IMR-90 (cell line): ENCODE results near the gene OR2V2. TPM values are rescaled to one million over a fixed set of nuclear protein-coding genes. Genes with fewer than 3 reads are reported as not detected.
A peak's percentile ranks its signal among the peaks of the same experiment; 100 is the strongest.

Experiments
- ATAC-seq: fragments of 200-7000 bp; cut with Tn5 transposase; 2 replicates; pipeline ENCODE4 v1.9.1; 2020; ENCODE audit warnings: low read depth, mild to moderate bottlenecking, moderate library complexity
- BruUV-seq: library from RNA; stranded (reverse); fragments of 400-500 nt; replicated peaks from 2 replicates; lab custom pipeline; 2021; lab: Mats Ljungman, UMichigan
- CTCF ChIA-PET: fragments of 300-600 bp; formaldehyde crosslinking; extraction: SDS; loops from one replicate; lab custom pipeline; 2021; ENCODE audit warnings: antibody characterized with exemption; lab: Yijun Ruan, JAX
- POLR2A ChIA-PET: fragments of 300-600 bp; sonication (Branson Sonifier 250); formaldehyde crosslinking; loops from one replicate; lab custom pipeline; 2022; ENCODE audit warnings: antibody characterized with exemption; ENCODE audit not compliant: unreplicated experiment; lab: Charles Lee
- DNase-seq: peaks from one replicate; pipeline ENCODE4 v3.0.0; 2013
- H2AFZ ChIP-seq: replicated peaks from 2 replicates; pipeline ENCODE3; 2013; ENCODE audit warnings: low read length, mild to moderate bottlenecking; ENCODE audit not compliant: poor library complexity
- H2AK5ac ChIP-seq: 2 replicates; pipeline ENCODE4 v1.6.1; 2013; ENCODE audit warnings: low read depth, low read length, inconsistent platforms
- H2AK9ac ChIP-seq: replicated peaks from 2 replicates; pipeline ENCODE3; 2013; ENCODE audit warnings: mild to moderate bottlenecking, low read depth, low read length, moderate library complexity; ENCODE audit not compliant: poor library complexity
- H2BK120ac ChIP-seq: 2 replicates; pipeline ENCODE4 v1.6.1; 2013; ENCODE audit warnings: low read depth, low read length, inconsistent platforms
- H2BK15ac ChIP-seq: 3 replicates; pipeline ENCODE4 v1.6.1; 2013; ENCODE audit warnings: low read depth, low read length, inconsistent platforms
- H2BK20ac ChIP-seq: 2 replicates; pipeline ENCODE4 v1.6.1; 2013; ENCODE audit warnings: low read depth, mild to moderate bottlenecking, inconsistent platforms, low read length, moderate library complexity
- H2BK5ac ChIP-seq: 2 replicates; pipeline ENCODE4 v1.6.1; 2013; ENCODE audit warnings: mild to moderate bottlenecking, low read depth, low read length, inconsistent platforms; ENCODE audit not compliant: poor library complexity, severe bottlenecking
- H3K14ac ChIP-seq: replicated peaks from 2 replicates; pipeline ENCODE4 v1.6.1; 2013; ENCODE audit warnings: low read depth, low read length, inconsistent platforms
- H3K18ac ChIP-seq: 2 replicates; pipeline ENCODE4 v1.6.1; 2013; ENCODE audit warnings: low read depth, low read length, control low read depth
- H3K23ac ChIP-seq: 2 replicates; pipeline ENCODE4 v1.6.1; 2013; ENCODE audit warnings: low read depth, low read length, inconsistent platforms
- H3K27ac ChIP-seq: 2 replicates; pipeline ENCODE4 v1.5.1; 2013; ENCODE audit warnings: mild to moderate bottlenecking, control low read depth, low read length; ENCODE audit not compliant: insufficient read depth
- H3K27me3 ChIP-seq: 2 replicates; pipeline ENCODE4 v1.6.1; 2013; ENCODE audit warnings: low read length; ENCODE audit not compliant: control insufficient read depth, insufficient read depth
- H3K36me3 ChIP-seq: 2 replicates; pipeline ENCODE4 v1.6.1; 2013; ENCODE audit warnings: low read length, mixed read lengths; ENCODE audit not compliant: control insufficient read depth, insufficient read depth
- H3K4ac ChIP-seq: 2 replicates; pipeline ENCODE4 v1.6.1; 2013; ENCODE audit warnings: low read depth, low read length, inconsistent platforms
- H3K4me1 ChIP-seq: 2 replicates; pipeline ENCODE4 v1.6.1; 2013; ENCODE audit warnings: low read length, mixed read lengths; ENCODE audit not compliant: control insufficient read depth, insufficient read depth
- H3K4me2 ChIP-seq: 2 replicates; pipeline ENCODE4 v1.6.1; 2013; ENCODE audit warnings: low read depth, mild to moderate bottlenecking, control low read depth, low read length, moderate library complexity
- H3K4me3 ChIP-seq: 2 replicates; pipeline ENCODE4 v1.5.1; 2013; ENCODE audit warnings: low read depth, mild to moderate bottlenecking, control low read depth, low read length, moderate library complexity; ENCODE audit not compliant: insufficient read depth
- H3K56ac ChIP-seq: 2 replicates; pipeline ENCODE4 v1.6.1; 2013; ENCODE audit warnings: low read length, inconsistent platforms; ENCODE audit not compliant: insufficient read depth; ENCODE audit errors: extremely low read depth
- H3K79me1 ChIP-seq, 2 experiments: 2 replicates each; pipeline ENCODE4 v1.6.1; 2013; ENCODE audit warnings: low read length in 2 of 2, inconsistent platforms in 1 of 2, low read depth in 1 of 2
- H3K9ac ChIP-seq: 2 replicates; pipeline ENCODE4 v1.6.1; 2013; ENCODE audit warnings: low read depth, low read length, control low read depth
- H3K9me1 ChIP-seq: 2 replicates; pipeline ENCODE4 v1.6.1; 2013; ENCODE audit warnings: low read length, inconsistent platforms; ENCODE audit not compliant: insufficient read depth
- H3K9me3 ChIP-seq: 2 replicates; pipeline ENCODE4 v1.6.1; 2013; ENCODE audit warnings: low read length; ENCODE audit not compliant: control insufficient read depth, insufficient read depth
- H4K20me1 ChIP-seq: 2 replicates; pipeline ENCODE4 v1.6.1; 2013; ENCODE audit warnings: low read length, inconsistent platforms; ENCODE audit not compliant: insufficient read depth
- H4K5ac ChIP-seq: 2 replicates; pipeline ENCODE4 v1.6.1; 2013; ENCODE audit warnings: mild to moderate bottlenecking, low read depth, low read length, control low read depth
- H4K8ac ChIP-seq, 2 experiments: 2 replicates each; pipeline ENCODE4 v1.6.1; 2013; ENCODE audit warnings: low read depth in 2 of 2, low read length in 2 of 2, control low read depth in 1 of 2, inconsistent platforms in 1 of 2
- H4K91ac ChIP-seq: 2 replicates; pipeline ENCODE4 v1.6.1; 2013; ENCODE audit warnings: low read depth, low read length, inconsistent platforms; ENCODE audit not compliant: insufficient read depth
- BHLHE40 ChIP-seq: fragments of 150-350 bp; IDR thresholded peaks from 2 replicates; pipeline ENCODE4 v1.6.1; 2016; ENCODE audit warnings: mild to moderate bottlenecking, low read depth, low read length
- CEBPB ChIP-seq: IDR thresholded peaks from 2 replicates; pipeline ENCODE4 v1.6.1; 2012; ENCODE audit warnings: low read depth, low read length, improper control_type of control experiment
- CHD1 ChIP-seq: IDR thresholded peaks from 2 replicates; pipeline ENCODE4 v1.6.1; 2012; ENCODE audit warnings: low read depth, low read length, improper control_type of control experiment
- CTCF ChIP-seq: conservative IDR thresholded peaks from 2 replicates; pipeline ENCODE4 v1.5.1; 2012; ENCODE audit warnings: mild to moderate bottlenecking, low read depth, low read length, improper control_type of control experiment
- ELK1 ChIP-seq: fragments of 150-350 bp; IDR thresholded peaks from 2 replicates; pipeline ENCODE4 v1.6.1; 2016; ENCODE audit warnings: low read depth, mild to moderate bottlenecking, low read length, moderate library complexity, borderline replicate concordance
- FOS ChIP-seq: fragments of 150-350 bp; IDR thresholded peaks from 2 replicates; pipeline ENCODE4 v1.6.1; 2016; ENCODE audit warnings: low read depth, low read length
- MAFK ChIP-seq: IDR thresholded peaks from 2 replicates; pipeline ENCODE4 v1.6.1; 2012; ENCODE audit warnings: low read depth, low read length, improper control_type of control experiment
- MAZ ChIP-seq: IDR thresholded peaks from 2 replicates; pipeline ENCODE4 v1.6.1; 2012; ENCODE audit warnings: low read depth, mild to moderate bottlenecking, low read length, improper control_type of control experiment, moderate library complexity, borderline replicate concordance
- MXI1 ChIP-seq: IDR thresholded peaks from 2 replicates; pipeline ENCODE4 v1.6.1; 2012; ENCODE audit warnings: low read depth, mild to moderate bottlenecking, low read length, moderate library complexity, borderline replicate concordance
- NFE2L2 ChIP-seq: fragments of 150-350 bp; IDR thresholded peaks from 2 replicates; pipeline ENCODE4 v1.6.1; 2016; ENCODE audit warnings: low read depth, mild to moderate bottlenecking, low read length
- POLR2A ChIP-seq: IDR thresholded peaks from 2 replicates; pipeline ENCODE4 v1.6.1; 2012; ENCODE audit warnings: mild to moderate bottlenecking, low read depth, low read length
- RAD21 ChIP-seq: IDR thresholded peaks from 2 replicates; pipeline ENCODE4 v1.6.1; 2012; ENCODE audit warnings: low read length, improper control_type of control experiment
- RCOR1 ChIP-seq: IDR thresholded peaks from 2 replicates; pipeline ENCODE4 v1.6.1; 2012; ENCODE audit warnings: mild to moderate bottlenecking, low read length, improper control_type of control experiment; ENCODE audit not compliant: insufficient replicate concordance
- RFX5 ChIP-seq: IDR thresholded peaks from 2 replicates; pipeline ENCODE4 v1.8.0; 2012; ENCODE audit warnings: low read depth, mild to moderate bottlenecking, low read length, moderate library complexity
- SMC3 ChIP-seq: fragments of 150-350 bp; IDR thresholded peaks from 2 replicates; pipeline ENCODE4 v1.6.1; 2016; ENCODE audit warnings: low read depth, mild to moderate bottlenecking, antibody characterized with exemption, low read length, moderate library complexity
- WGBS, 2 experiments: methylation state at CpG; one replicate each; pipeline versions ENCODE4 v1.1.5 to v1.1.7; 2013; ENCODE audit warnings: missing lambda C conversion rate in 2 of 2; ENCODE audit not compliant: insufficient read length in 1 of 2; ENCODE audit errors: extremely low coverage in 2 of 2; 5-methylcytosine and 5-hydroxymethylcytosine counted together
- dilution Hi-C: fragments of 300-500 bp; cut with HindIII; formaldehyde crosslinking; loops from one replicate; pipeline ENCODE4 v1.14.3; 2018; ENCODE audit warnings: low sequenced_read_pairs; ENCODE audit not compliant: unreplicated experiment
- in situ Hi-C: fragments of 300-500 bp; cut with MboI; formaldehyde crosslinking; loops from 3 replicates; pipeline ENCODE4 v1.14.3; 2019; ENCODE audit warnings: low sequenced_read_pairs, inconsistent platforms, mixed read lengths
- intact Hi-C: fragments of 100-400 bp; cut with micrococcal nuclease; formaldehyde crosslinking; loops from 2 replicates; pipeline ENCODE4 v1.10.0; 2022
- polyA plus RNA-seq, 3 experiments: library from polyadenylated mRNA; depleted of rRNA; stranded (reverse); fragments of >200 nt; gene quantifications; 2 replicates each; pipeline ENCODE4 v1.2.3, GENCODE V29; 2012; ENCODE audit warnings: low replicate concordance in 1 of 3
- total RNA-seq: library from RNA; depleted of rRNA; stranded (reverse); fragments of >200 nt; gene quantifications from 2 replicates; pipeline ENCODE4 v1.2.3, GENCODE V29; 2012
- TF ChIP-seq, protein P1 (sequence below): fragments of 150-350 bp; IDR thresholded peaks from 2 replicates; pipeline ENCODE4 v1.6.1; 2017; ENCODE audit warnings: mild to moderate bottlenecking, antibody characterized with exemption, low read length, low read depth

The OR2V2 gene
- total and polyA plus RNA-seq, 2 of the 4 experiments (the other 2 are of a cell fraction), result not detected

DNA sequence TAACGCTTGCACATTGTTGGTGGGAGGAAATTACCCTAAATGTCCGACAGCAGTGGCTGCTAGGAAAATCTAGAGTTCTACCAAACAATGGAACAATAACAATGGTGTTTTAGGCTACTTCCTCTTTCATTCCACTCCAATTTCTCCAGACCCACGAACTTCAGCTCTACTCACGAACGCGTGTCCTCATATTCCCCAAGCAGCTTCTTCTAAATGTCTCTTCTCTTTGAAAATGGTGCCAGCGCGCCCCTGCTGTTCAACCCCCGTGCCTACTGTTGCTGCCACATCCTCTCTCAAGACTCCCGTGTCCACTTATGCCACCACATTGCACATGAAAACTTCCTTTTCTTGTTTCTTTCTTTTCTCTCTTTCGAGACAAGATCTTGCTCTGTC, 25.6 kb downstream of the OR2V2 start:
- no TSS peak for BruUV-seq
- Histone ChIP-seq H2BK120ac (no peak overlapping the region), H2BK15ac (no peak overlapping the region), H3K4ac (no peak overlapping the region), H2AK5ac (no peak overlapping the region), H3K56ac (no peak overlapping the region), H4K5ac (no peak overlapping the region), H3K9me3 (no peaks in the 10 kb centered on the region), H3K4me1 (peaks cover 4% of the 10 kb centered on the region; the same call in 1 of the 2 replicates), H2BK5ac (no peak overlapping the region), H4K20me1 (no peaks in the 10 kb centered on the region), H3K79me1 (no peaks in the 10 kb centered on the region), H3K4me3 (no peak overlapping the region), H3K27me3 (no peaks in the 10 kb centered on the region), H3K23ac (no peak overlapping the region), H3K9ac (no peak overlapping the region), H3K27ac (no peak overlapping the region), H3K14ac (no peak overlapping the region), H3K36me3 (no peaks in the 10 kb centered on the region), H4K8ac (no peak overlapping the region), H4K91ac (no peak overlapping the region), H3K4me2 (peak overlapping the region; percentile 8), H2AK9ac (no peak overlapping the region), H3K18ac (no peak overlapping the region), H2BK20ac (no peak overlapping the region), H3K9me1 (peaks cover 2% of the 10 kb centered on the region; the same call in 1 of the 2 replicates), H2AFZ (peak overlapping the region; percentile 79)
- DNase-seq (no peak), ATAC-seq (no peak)
- TF ChIP-seq, protein P1, sequence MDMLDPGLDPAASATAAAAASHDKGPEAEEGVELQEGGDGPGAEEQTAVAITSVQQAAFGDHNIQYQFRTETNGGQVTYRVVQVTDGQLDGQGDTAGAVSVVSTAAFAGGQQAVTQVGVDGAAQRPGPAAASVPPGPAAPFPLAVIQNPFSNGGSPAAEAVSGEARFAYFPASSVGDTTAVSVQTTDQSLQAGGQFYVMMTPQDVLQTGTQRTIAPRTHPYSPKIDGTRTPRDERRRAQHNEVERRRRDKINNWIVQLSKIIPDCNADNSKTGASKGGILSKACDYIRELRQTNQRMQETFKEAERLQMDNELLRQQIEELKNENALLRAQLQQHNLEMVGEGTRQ, result no peak
- TF ChIP-seq CEBPB (no peak), POLR2A (no peak), RAD21 (no peak), MAZ (no peak), MAFK (no peak), NFE2L2 (no peak), CHD1 (no peak), SMC3 (no peak), FOS (no peak), RFX5 (no peak), MXI1 (no peak), RCOR1 (no peak), CTCF (no peak), BHLHE40 (no peak), ELK1 (no peak)
- CTCF ChIA-PET, result interaction anchor here (1.0 kb wide), 1 partner anchor 15 kb away, joined by 3 read pairs; no protein-coding TSS in a partner anchor
- POLR2A ChIA-PET, result no interaction called here
- 8% methylated on average over 9 of the region's 11 CpGs; no CpG with 5 or more reads in 1 of the 2 experiments for WGBS, 2 experiments
- in situ Hi-C loops (no loop called here), dilution Hi-C loops (no loop called here), intact Hi-C loops (no loop called here)
